HepG2 (cell line): ENCODE data around the gene B3GAT3. TPM values are rescaled to one million over a fixed set of nuclear protein-coding genes. Genes with fewer than 3 reads are reported as not detected.
A peak's percentile ranks its signal among the peaks of the same experiment; 100 is the strongest.

Experiments
- FLYWCH1 ChIP-seq: sonication (generic); formaldehyde crosslinking; IDR thresholded peaks from 2 replicates; pipeline ENCODE4 v1.8.1; 2023; ENCODE audit warnings: mild to moderate bottlenecking, missing genetic modification reagents
- KDM5B ChIP-seq: sonication (generic); formaldehyde crosslinking; IDR thresholded peaks from 2 replicates; pipeline ENCODE4 v1.4.0; 2020; ENCODE audit warnings: missing genetic modification reagents, mild to moderate bottlenecking, borderline replicate concordance
- KLF13 ChIP-seq: sonication (generic); formaldehyde crosslinking; IDR thresholded peaks from 2 replicates; pipeline ENCODE4 v1.4.0; 2020; ENCODE audit warnings: mild to moderate bottlenecking, missing genetic modification reagents
- NR2F1 ChIP-seq, 2 experiments: fragments of 450-650 bp in 1 of 2; formaldehyde crosslinking in 1 of 2; IDR thresholded peaks; 2 replicates each; pipeline versions ENCODE4 v1.5.0 to v1.6.1; 2016 to 2020; ENCODE audit warnings: mild to moderate bottlenecking in 1 of 2, missing compliant biosample characterization in 1 of 2, missing genetic modification reagents in 1 of 2, moderate library complexity in 1 of 2
- SMARCC2 ChIP-seq: fragments of 450-650 bp; IDR thresholded peaks from 2 replicates; pipeline ENCODE4 v1.6.1; 2017; ENCODE audit warnings: antibody characterized with exemption, mild to moderate bottlenecking
- SP4 ChIP-seq: sonication (generic); formaldehyde crosslinking; IDR thresholded peaks from 2 replicates; pipeline ENCODE4 v1.8.1; 2023; ENCODE audit warnings: mild to moderate bottlenecking, missing genetic modification reagents
- ZFP41 ChIP-seq: sonication (generic); formaldehyde crosslinking; IDR thresholded peaks from 2 replicates; pipeline ENCODE4 v1.4.0; 2020; ENCODE audit warnings: mild to moderate bottlenecking, missing genetic modification reagents, borderline replicate concordance
- ZNF253 ChIP-seq: sonication (generic); formaldehyde crosslinking; IDR thresholded peaks from 2 replicates; pipeline ENCODE4 v1.8.0; 2022; ENCODE audit warnings: mild to moderate bottlenecking, missing genetic modification reagents, borderline replicate concordance
- ZNF660 ChIP-seq: sonication (generic); formaldehyde crosslinking; IDR thresholded peaks from 2 replicates; pipeline ENCODE4 v1.5.1; 2020; ENCODE audit warnings: mild to moderate bottlenecking, low read depth, missing genetic modification reagents, borderline replicate concordance
- ZNF746 ChIP-seq: sonication (generic); formaldehyde crosslinking; IDR thresholded peaks from 2 replicates; pipeline ENCODE4 v1.8.0; 2022; ENCODE audit warnings: mild to moderate bottlenecking, missing genetic modification reagents
- polyA plus RNA-seq, 8 experiments: library from polyadenylated mRNA; depleted of rRNA in 3 of 8; stranded (reverse) in 7 of 8; unstranded in 1 of 8; fragments of >200 nt; fragmentation: Illumina TruSeq in 4 of 8; extraction: Trizol in 4 of 8; gene quantifications; 2 replicates each; pipeline versions ENCODE4 v1.2.1 to v1.2.3, GENCODE V29; 2011 to 2016; ENCODE audit warnings: low read depth in 4 of 8, missing spikeins in 1 of 8, mixed read lengths in 1 of 8; ENCODE audit not compliant: insufficient read depth in 1 of 8
- total RNA-seq, 5 experiments: library from RNA; depleted of rRNA; stranded (reverse); fragments of >200 nt; fragmentation: Illumina TruSeq; extraction: Trizol; gene quantifications; 2 replicates each; pipeline ENCODE4 v1.2.3, GENCODE V29; 2016; ENCODE audit warnings: low read depth in 1 of 5
- TF ChIP-seq, protein P1 (sequence below): sonication (generic); formaldehyde crosslinking; IDR thresholded peaks from 2 replicates; pipeline ENCODE4 v1.4.0; 2020; ENCODE audit warnings: mild to moderate bottlenecking, low read depth, missing genetic modification reagents
- TF ChIP-seq, protein P2 (sequence below): sonication (generic); formaldehyde crosslinking; IDR thresholded peaks from 2 replicates; pipeline ENCODE4 v1.4.0; 2020; ENCODE audit warnings: missing genetic modification reagents
- TF ChIP-seq, protein P3 (sequence below): IDR thresholded peaks from 2 replicates; pipeline ENCODE4 v1.6.1; 2016; ENCODE audit warnings: missing genetic modification reagents, missing compliant biosample characterization
- TF ChIP-seq, protein P4 (sequence below): sonication (generic); formaldehyde crosslinking; IDR thresholded peaks from 2 replicates; pipeline ENCODE4 v1.5.0; 2020; ENCODE audit warnings: mild to moderate bottlenecking, missing genetic modification reagents, borderline replicate concordance
- TF ChIP-seq, protein P5 (sequence below): sonication (generic); formaldehyde crosslinking; IDR thresholded peaks from 2 replicates; pipeline ENCODE4 v1.4.0; 2020; ENCODE audit warnings: missing genetic modification reagents, mild to moderate bottlenecking, borderline replicate concordance

The B3GAT3 gene
- total and polyA plus RNA-seq, 2 of the 13 experiments (the other 11 are each of a cell fraction or from before 2014, with no cell fraction given) = 21.3 to 26.1 TPM

DNA sequence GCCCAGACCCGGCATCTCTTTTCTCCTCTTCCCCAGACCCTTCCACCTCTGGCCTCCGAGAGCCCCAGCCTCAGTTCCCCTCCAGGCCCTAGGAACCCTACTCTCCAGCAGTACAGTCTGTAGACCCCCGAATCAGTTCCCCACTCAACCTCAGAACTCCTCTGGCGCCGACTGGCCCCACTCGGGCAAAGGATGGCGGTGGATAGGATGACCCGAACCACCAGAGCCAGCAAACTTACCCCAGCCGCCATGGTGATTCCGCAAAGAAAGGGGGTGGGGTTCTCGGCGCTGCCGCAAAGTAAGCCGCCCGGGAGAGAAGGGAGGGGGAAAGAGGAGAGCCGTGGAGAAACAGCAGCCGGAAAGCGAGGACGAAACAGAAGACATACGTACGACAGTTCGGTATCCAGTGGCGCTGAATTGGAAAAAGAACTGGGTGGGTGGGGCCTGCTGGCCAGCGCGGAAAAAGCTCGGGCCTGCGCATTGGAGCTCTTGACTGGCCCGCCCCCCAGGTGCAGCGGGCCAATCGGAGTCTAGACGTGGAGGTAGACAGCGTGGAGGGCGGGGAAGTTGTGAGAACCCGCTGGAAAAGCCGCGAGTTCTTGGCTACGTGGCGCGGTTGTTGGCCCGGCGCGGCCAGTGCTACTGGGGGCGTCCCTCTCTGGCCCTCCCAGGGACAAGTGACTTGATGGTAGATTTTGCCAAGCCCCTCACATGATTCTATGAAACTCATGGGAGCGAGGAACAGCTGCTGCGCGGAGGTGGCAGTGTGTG, 48.0 kb downstream of the B3GAT3 start, which contains the start of gene EEF1G (continued):
- TF ChIP-seq, protein P1, sequence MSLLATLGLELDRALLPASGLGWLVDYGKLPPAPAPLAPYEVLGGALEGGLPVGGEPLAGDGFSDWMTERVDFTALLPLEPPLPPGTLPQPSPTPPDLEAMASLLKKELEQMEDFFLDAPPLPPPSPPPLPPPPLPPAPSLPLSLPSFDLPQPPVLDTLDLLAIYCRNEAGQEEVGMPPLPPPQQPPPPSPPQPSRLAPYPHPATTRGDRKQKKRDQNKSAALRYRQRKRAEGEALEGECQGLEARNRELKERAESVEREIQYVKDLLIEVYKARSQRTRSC (CRISPR knock-in tag) = no peak
- no peak for TF ChIP-seq ZNF660 (CRISPR knock-in tag)
- TF ChIP-seq, protein P2, sequence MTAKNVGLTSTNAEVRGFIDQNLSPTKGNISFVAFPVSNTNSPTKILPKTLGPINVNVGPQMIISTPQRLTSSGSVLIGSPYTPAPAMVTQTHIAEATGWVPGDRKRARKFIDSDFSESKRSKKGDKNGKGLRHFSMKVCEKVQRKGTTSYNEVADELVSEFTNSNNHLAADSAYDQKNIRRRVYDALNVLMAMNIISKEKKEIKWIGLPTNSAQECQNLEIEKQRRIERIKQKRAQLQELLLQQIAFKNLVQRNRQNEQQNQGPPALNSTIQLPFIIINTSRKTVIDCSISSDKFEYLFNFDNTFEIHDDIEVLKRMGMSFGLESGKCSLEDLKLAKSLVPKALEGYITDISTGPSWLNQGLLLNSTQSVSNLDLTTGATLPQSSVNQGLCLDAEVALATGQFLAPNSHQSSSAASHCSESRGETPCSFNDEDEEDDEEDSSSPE (CRISPR knock-in tag) = peak; percentile 72
- TF ChIP-seq, protein P3, sequence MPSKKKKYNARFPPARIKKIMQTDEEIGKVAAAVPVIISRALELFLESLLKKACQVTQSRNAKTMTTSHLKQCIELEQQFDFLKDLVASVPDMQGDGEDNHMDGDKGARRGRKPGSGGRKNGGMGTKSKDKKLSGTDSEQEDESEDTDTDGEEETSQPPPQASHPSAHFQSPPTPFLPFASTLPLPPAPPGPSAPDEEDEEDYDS (CRISPR knock-in tag) = peak; percentile 85
- TF ChIP-seq, protein P4, sequence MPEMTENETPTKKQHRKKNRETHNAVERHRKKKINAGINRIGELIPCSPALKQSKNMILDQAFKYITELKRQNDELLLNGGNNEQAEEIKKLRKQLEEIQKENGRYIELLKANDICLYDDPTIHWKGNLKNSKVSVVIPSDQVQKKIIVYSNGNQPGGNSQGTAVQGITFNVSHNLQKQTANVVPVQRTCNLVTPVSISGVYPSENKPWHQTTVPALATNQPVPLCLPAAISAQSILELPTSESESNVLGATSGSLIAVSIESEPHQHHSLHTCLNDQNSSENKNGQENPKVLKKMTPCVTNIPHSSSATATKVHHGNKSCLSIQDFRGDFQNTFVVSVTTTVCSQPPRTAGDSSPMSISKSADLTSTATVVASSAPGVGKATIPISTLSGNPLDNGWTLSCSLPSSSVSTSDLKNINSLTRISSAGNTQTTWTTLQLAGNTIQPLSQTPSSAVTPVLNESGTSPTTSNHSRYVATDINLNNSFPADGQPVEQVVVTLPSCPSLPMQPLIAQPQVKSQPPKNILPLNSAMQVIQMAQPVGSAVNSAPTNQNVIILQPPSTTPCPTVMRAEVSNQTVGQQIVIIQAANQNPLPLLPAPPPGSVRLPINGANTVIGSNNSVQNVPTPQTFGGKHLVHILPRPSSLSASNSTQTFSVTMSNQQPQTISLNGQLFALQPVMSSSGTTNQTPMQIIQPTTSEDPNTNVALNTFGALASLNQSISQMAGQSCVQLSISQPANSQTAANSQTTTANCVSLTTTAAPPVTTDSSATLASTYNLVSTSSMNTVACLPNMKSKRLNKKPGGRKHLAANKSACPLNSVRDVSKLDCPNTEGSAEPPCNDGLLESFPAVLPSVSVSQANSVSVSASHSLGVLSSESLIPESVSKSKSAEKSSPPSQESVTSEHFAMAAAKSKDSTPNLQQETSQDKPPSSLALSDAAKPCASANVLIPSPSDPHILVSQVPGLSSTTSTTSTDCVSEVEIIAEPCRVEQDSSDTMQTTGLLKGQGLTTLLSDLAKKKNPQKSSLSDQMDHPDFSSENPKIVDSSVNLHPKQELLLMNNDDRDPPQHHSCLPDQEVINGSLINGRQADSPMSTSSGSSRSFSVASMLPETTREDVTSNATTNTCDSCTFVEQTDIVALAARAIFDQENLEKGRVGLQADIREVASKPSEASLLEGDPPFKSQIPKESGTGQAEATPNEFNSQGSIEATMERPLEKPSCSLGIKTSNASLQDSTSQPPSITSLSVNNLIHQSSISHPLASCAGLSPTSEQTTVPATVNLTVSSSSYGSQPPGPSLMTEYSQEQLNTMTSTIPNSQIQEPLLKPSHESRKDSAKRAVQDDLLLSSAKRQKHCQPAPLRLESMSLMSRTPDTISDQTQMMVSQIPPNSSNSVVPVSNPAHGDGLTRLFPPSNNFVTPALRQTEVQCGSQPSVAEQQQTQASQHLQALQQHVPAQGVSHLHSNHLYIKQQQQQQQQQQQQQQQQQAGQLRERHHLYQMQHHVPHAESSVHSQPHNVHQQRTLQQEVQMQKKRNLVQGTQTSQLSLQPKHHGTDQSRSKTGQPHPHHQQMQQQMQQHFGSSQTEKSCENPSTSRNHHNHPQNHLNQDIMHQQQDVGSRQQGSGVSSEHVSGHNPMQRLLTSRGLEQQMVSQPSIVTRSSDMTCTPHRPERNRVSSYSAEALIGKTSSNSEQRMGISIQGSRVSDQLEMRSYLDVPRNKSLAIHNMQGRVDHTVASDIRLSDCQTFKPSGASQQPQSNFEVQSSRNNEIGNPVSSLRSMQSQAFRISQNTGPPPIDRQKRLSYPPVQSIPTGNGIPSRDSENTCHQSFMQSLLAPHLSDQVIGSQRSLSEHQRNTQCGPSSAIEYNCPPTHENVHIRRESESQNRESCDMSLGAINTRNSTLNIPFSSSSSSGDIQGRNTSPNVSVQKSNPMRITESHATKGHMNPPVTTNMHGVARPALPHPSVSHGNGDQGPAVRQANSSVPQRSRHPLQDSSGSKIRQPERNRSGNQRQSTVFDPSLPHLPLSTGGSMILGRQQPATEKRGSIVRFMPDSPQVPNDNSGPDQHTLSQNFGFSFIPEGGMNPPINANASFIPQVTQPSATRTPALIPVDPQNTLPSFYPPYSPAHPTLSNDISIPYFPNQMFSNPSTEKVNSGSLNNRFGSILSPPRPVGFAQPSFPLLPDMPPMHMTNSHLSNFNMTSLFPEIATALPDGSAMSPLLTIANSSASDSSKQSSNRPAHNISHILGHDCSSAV (CRISPR knock-in tag) = no peak
- no peak for TF ChIP-seq ZFP41 (CRISPR knock-in tag)
- TF ChIP-seq ZNF746 (CRISPR knock-in tag) = 0 out of 2 replicates have a peak, but pooled peaks have one; percentile 24
- TF ChIP-seq, protein P5, sequence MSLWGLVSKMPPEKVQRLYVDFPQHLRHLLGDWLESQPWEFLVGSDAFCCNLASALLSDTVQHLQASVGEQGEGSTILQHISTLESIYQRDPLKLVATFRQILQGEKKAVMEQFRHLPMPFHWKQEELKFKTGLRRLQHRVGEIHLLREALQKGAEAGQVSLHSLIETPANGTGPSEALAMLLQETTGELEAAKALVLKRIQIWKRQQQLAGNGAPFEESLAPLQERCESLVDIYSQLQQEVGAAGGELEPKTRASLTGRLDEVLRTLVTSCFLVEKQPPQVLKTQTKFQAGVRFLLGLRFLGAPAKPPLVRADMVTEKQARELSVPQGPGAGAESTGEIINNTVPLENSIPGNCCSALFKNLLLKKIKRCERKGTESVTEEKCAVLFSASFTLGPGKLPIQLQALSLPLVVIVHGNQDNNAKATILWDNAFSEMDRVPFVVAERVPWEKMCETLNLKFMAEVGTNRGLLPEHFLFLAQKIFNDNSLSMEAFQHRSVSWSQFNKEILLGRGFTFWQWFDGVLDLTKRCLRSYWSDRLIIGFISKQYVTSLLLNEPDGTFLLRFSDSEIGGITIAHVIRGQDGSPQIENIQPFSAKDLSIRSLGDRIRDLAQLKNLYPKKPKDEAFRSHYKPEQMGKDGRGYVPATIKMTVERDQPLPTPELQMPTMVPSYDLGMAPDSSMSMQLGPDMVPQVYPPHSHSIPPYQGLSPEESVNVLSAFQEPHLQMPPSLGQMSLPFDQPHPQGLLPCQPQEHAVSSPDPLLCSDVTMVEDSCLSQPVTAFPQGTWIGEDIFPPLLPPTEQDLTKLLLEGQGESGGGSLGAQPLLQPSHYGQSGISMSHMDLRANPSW (CRISPR knock-in tag) = 0 out of 2 replicates have a peak, but pooled peaks have one; percentile 57
- TF ChIP-seq SMARCC2 = no peak
- TF ChIP-seq SP4 (CRISPR knock-in tag) = no peak; the same call in 1 of the 2 replicates
- TF ChIP-seq NR2F1 (CRISPR knock-in tag; IDR thresholded peaks at IDR 0.05) = no peak
- peak; percentile 71; the same call in 1 of the 2 replicates for TF ChIP-seq KDM5B (CRISPR knock-in tag)
- no peak for TF ChIP-seq ZNF253 (CRISPR knock-in tag)
- no peak for TF ChIP-seq KLF13 (CRISPR knock-in tag)
- TF ChIP-seq FLYWCH1 (CRISPR knock-in tag) = no peak
